Mesendoderm (in vitro differentiated cells): ENCODE results near the gene SMKR1.

Experiments
- DNase-seq: peaks from one replicate; pipeline ENCODE4 v3.0.0; 2013
- H2AK5ac ChIP-seq: 2 replicates; pipeline ENCODE4 v1.6.1; 2013; ENCODE audit warnings: low read length, inconsistent platforms
- H2BK120ac ChIP-seq: 2 replicates; pipeline ENCODE4 v1.6.1; 2013; ENCODE audit warnings: low read depth, mild to moderate bottlenecking, low read length, moderate library complexity, mixed read lengths
- H2BK15ac ChIP-seq: replicated peaks from 2 replicates; pipeline ENCODE4 v1.6.1; 2013; ENCODE audit warnings: low read depth, mild to moderate bottlenecking, moderate library complexity
- H2BK5ac ChIP-seq: 2 replicates; pipeline ENCODE4 v1.6.1; 2013; ENCODE audit warnings: low read length, inconsistent platforms
- H3K18ac ChIP-seq: 2 replicates; pipeline ENCODE4 v1.6.1; 2013; ENCODE audit warnings: mild to moderate bottlenecking, low read length, mixed read lengths
- H3K23ac ChIP-seq: one replicate; pipeline ENCODE4 v1.6.1; 2013; ENCODE audit warnings: low read length
- H3K27ac ChIP-seq: 2 replicates; pipeline ENCODE4 v1.5.1; 2013; ENCODE audit warnings: low read depth, mild to moderate bottlenecking, inconsistent platforms, low read length, moderate library complexity
- H3K27me3 ChIP-seq: 2 replicates; pipeline ENCODE4 v1.6.1; 2013; ENCODE audit warnings: low read length, control low read depth, mild to moderate bottlenecking, inconsistent platforms; ENCODE audit not compliant: insufficient read depth, poor library complexity
- H3K36me3 ChIP-seq: 2 replicates; pipeline ENCODE4 v1.6.1; 2013; ENCODE audit warnings: low read length, inconsistent platforms; ENCODE audit not compliant: control insufficient read depth, insufficient read depth
- H3K4ac ChIP-seq: one replicate; pipeline ENCODE4 v1.6.1; 2013; ENCODE audit warnings: low read depth, mild to moderate bottlenecking, low read length, moderate library complexity
- H3K4me1 ChIP-seq: 2 replicates; pipeline ENCODE4 v1.6.1; 2013; ENCODE audit warnings: low read depth, low read length, inconsistent platforms; ENCODE audit not compliant: control insufficient read depth
- H3K4me2 ChIP-seq: 2 replicates; pipeline ENCODE4 v1.6.1; 2013; ENCODE audit warnings: low read length
- H3K4me3 ChIP-seq: 2 replicates; pipeline ENCODE4 v1.5.1; 2013; ENCODE audit warnings: mild to moderate bottlenecking, low read length
- H3K56ac ChIP-seq: one replicate; pipeline ENCODE4 v1.6.1; 2013; ENCODE audit warnings: low read length
- H3K79me1 ChIP-seq: 2 replicates; pipeline ENCODE4 v1.6.1; 2013; ENCODE audit warnings: low read length, inconsistent platforms
- H3K79me2 ChIP-seq: 2 replicates; pipeline ENCODE4 v1.6.1; 2013; ENCODE audit warnings: mild to moderate bottlenecking, low read length; ENCODE audit not compliant: control insufficient read depth, insufficient read depth
- H3K9ac ChIP-seq: 2 replicates; pipeline ENCODE4 v1.6.1; 2013; ENCODE audit warnings: low read length, inconsistent platforms
- H4K5ac ChIP-seq: one replicate; pipeline ENCODE4 v1.6.1; 2013; ENCODE audit warnings: low read length
- H4K8ac ChIP-seq: one replicate; pipeline ENCODE4 v1.6.1; 2013; ENCODE audit warnings: low read depth, mild to moderate bottlenecking, control low read depth, low read length, moderate library complexity
- WGBS: extraction: QIAGEN DNeasy Blood & Tissue Kit; methylation state at CpG from one replicate; pipeline ENCODE4 v1.1.7; 2013; ENCODE audit warnings: low lambda C conversion rate, missing lambda C conversion rate; ENCODE audit not compliant: insufficient coverage; ENCODE audit errors: extremely low coverage; 5-methylcytosine and 5-hydroxymethylcytosine counted together

SMKR1 gene

GRCh38 chr7:129535896-129536295 is 33.6 kb downstream of the SMKR1 start:
- H4K8ac ChIP-seq: no peak overlapping the region
- H3K36me3 ChIP-seq: no peaks in the 10 kb centered on the region
- H3K79me1 ChIP-seq: no peaks in the 10 kb centered on the region
- H4K5ac ChIP-seq: no peak overlapping the region
- H2BK5ac ChIP-seq: no peak overlapping the region
- no peaks in the 10 kb centered on the region for H3K27me3 ChIP-seq
- H3K18ac ChIP-seq: no peak overlapping the region
- peaks cover 8% of the 10 kb centered on the region for H3K4me1 ChIP-seq
- no peak overlapping the region for H2BK120ac ChIP-seq
- H3K4me3 ChIP-seq: no peak overlapping the region
- no peak overlapping the region for H2BK15ac ChIP-seq
- DNase-seq: no peak
- H3K56ac ChIP-seq: peak overlapping the region; percentile 34
- H3K79me2 ChIP-seq: no peaks in the 10 kb centered on the region
- no CpG with 5 or more reads among the region's 5 CpGs for WGBS
- no peak overlapping the region for H3K27ac ChIP-seq
- no peak overlapping the region for H2AK5ac ChIP-seq
- no peak overlapping the region for H3K9ac ChIP-seq
- H3K4me2 ChIP-seq: no peak overlapping the region
- no peak overlapping the region for H3K23ac ChIP-seq
- no peak overlapping the region for H3K4ac ChIP-seq

- no peak overlapping the region for H2BK15ac ChIP-seq
- H3K4ac ChIP-seq: no peak overlapping the region
- H3K4me1 ChIP-seq: peaks cover 8% of the 10 kb centered on the region
- H3K4me2 ChIP-seq: no peak overlapping the region
- no peaks in the 10 kb centered on the region for H3K79me2 ChIP-seq
- H4K8ac ChIP-seq: no peak overlapping the region
- peak; percentile 36 for DNase-seq
- H2BK5ac ChIP-seq: no peak overlapping the region
- H3K56ac ChIP-seq: peak overlapping the region; percentile 34
- no peak overlapping the region for H3K18ac ChIP-seq
- WGBS: no CpG with 5 or more reads among the region's 9 CpGs
- H3K4me3 ChIP-seq: no peak overlapping the region
- H3K23ac ChIP-seq: no peak overlapping the region
- H4K5ac ChIP-seq: no peak overlapping the region
- no peak overlapping the region for H3K9ac ChIP-seq
- no peaks in the 10 kb centered on the region for H3K27me3 ChIP-seq
- no peak overlapping the region for H3K27ac ChIP-seq
- H3K79me1 ChIP-seq: no peaks in the 10 kb centered on the region
- H2AK5ac ChIP-seq: no peak overlapping the region
- H3K36me3 ChIP-seq: no peaks in the 10 kb centered on the region
- no peak overlapping the region for H2BK120ac ChIP-seq
Measured at GRCh38 chr7:129536323-129536722, 34.0 kb downstream of the SMKR1 start.

- Histone ChIP-seq H3K27ac (no peak overlapping the region), H3K36me3 (no peaks in the 10 kb centered on the region), H3K27me3 (no peaks in the 10 kb centered on the region), H2BK5ac (no peak overlapping the region), H3K23ac (no peak overlapping the region), H3K56ac (no peak overlapping the region), H2BK15ac (no peak overlapping the region), H3K4me3 (no peak overlapping the region), H4K5ac (no peak overlapping the region), H3K79me1 (no peaks in the 10 kb centered on the region), H3K4me1 (no peaks in the 10 kb centered on the region), H3K4ac (no peak overlapping the region), H3K9ac (no peak overlapping the region), H2BK120ac (no peak overlapping the region), H3K79me2 (no peaks in the 10 kb centered on the region), H2AK5ac (no peak overlapping the region), H3K18ac (no peak overlapping the region), H4K8ac (no peak overlapping the region), H3K4me2 (no peak overlapping the region)
- DNase-seq: no peak
Measured at GRCh38 chr7:129538790-129539189, 36.5 kb downstream of the SMKR1 start.

- Histone ChIP-seq H4K8ac (no peak overlapping the region), H2BK5ac (no peak overlapping the region), H3K79me1 (no peaks in the 10 kb centered on the region), H2AK5ac (no peak overlapping the region), H4K5ac (no peak overlapping the region), H3K18ac (no peak overlapping the region), H3K4me2 (no peak overlapping the region), H3K4me3 (no peak overlapping the region), H3K27ac (no peak overlapping the region), H3K9ac (no peak overlapping the region), H3K79me2 (no peaks in the 10 kb centered on the region), H3K4me1 (no peaks in the 10 kb centered on the region), H3K56ac (no peak overlapping the region), H3K36me3 (no peaks in the 10 kb centered on the region), H3K23ac (no peak overlapping the region), H3K27me3 (no peaks in the 10 kb centered on the region), H2BK120ac (no peak overlapping the region), H2BK15ac (no peak overlapping the region), H3K4ac (no peak overlapping the region)
- WGBS: no CpG with 5 or more reads among the region's 10 CpGs
- DNase-seq: peak; percentile 61
Measured at GRCh38 chr7:129540340-129540739, 38.0 kb downstream of the SMKR1 start.

DNA sequence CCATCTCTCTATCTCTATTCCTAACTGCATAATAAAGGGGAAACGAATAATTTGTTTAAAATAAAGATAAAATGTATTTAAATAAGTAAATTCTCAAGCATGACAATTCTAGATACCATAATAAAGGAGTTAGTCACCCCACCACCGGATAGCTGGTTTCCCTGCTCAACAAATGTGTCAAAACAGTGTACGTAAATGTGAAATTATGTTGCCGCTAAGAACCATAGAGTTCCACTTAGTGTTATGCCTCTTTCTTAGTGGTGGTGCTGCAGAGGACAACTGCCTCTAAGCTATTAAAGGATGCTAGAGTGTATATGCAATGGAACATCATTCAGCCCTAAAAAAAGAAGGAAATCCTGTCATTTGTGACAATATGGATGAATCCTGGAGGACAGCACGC is 42.4 kb downstream of the SMKR1 start:
- H3K27ac ChIP-seq: no peak overlapping the region
- H3K4me1 ChIP-seq: no peaks in the 10 kb centered on the region
- H3K79me1 ChIP-seq: no peaks in the 10 kb centered on the region
- no peak overlapping the region for H3K23ac ChIP-seq
- no peaks in the 10 kb centered on the region for H3K36me3 ChIP-seq
- no CpG with 5 or more reads among the region's 5 CpGs for WGBS
- DNase-seq: no peak
- H3K27me3 ChIP-seq: no peaks in the 10 kb centered on the region
- H3K56ac ChIP-seq: no peak overlapping the region
- no peak overlapping the region for H4K8ac ChIP-seq
- no peak overlapping the region for H4K5ac ChIP-seq
- no peak overlapping the region for H2AK5ac ChIP-seq
- no peak overlapping the region for H2BK15ac ChIP-seq
- H3K4me2 ChIP-seq: no peak overlapping the region
- no peak overlapping the region for H2BK5ac ChIP-seq
- no peaks in the 10 kb centered on the region for H3K79me2 ChIP-seq
- H3K18ac ChIP-seq: no peak overlapping the region
- H3K4me3 ChIP-seq: no peak overlapping the region
- no peak overlapping the region for H3K4ac ChIP-seq
- H2BK120ac ChIP-seq: no peak overlapping the region
- no peak overlapping the region for H3K9ac ChIP-seq

DNA sequence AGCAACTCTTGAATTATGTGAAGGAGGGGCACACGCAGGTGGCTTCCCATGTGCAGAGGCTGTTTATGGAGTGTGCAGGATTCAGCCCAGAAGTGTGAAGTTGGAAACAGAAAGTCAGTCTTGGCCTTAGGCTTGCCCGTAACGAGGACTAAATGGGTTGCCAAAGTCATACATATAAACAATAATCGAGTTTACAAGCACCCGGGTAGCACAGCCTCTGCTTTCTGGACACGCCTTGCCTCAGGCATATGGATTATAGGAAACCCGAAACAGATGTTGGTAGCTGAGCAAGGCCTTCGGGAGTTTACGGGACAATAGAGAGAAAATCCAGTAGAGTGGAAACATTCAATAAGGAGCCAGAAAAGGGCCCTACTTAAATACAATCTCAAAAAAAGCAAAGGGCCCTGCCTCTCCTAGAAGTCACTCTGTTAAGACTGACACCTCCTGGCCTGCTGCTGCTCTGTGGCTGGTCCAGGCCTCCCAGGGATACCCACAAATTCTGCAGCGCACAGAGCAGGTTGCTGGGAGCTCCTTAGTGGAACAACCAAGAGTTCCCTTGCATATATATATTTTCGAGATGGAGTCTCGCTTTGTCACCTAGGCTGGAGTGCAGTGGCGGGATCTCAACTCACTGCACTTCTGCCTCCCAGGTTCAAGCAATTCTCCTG is 48.5 kb downstream of the SMKR1 start:
- DNase-seq: no peak
- no peak overlapping the region for H3K27ac ChIP-seq
- no peak overlapping the region for H2BK120ac ChIP-seq
- no peaks in the 10 kb centered on the region for H3K79me1 ChIP-seq
- no peaks in the 10 kb centered on the region for H3K79me2 ChIP-seq
- H3K36me3 ChIP-seq: no peaks in the 10 kb centered on the region
- H4K5ac ChIP-seq: no peak overlapping the region
- no peak overlapping the region for H2BK5ac ChIP-seq
- no peak overlapping the region for H3K18ac ChIP-seq
- no peak overlapping the region for H3K4me3 ChIP-seq
- H2AK5ac ChIP-seq: no peak overlapping the region
- no peak overlapping the region for H3K4ac ChIP-seq
- H4K8ac ChIP-seq: no peak overlapping the region
- H3K56ac ChIP-seq: no peak overlapping the region
- H3K4me1 ChIP-seq: no peaks in the 10 kb centered on the region
- H3K9ac ChIP-seq: no peak overlapping the region
- no peak overlapping the region for H3K23ac ChIP-seq
- H3K27me3 ChIP-seq: no peaks in the 10 kb centered on the region
- no CpG with 5 or more reads among the region's 13 CpGs for WGBS
- no peak overlapping the region for H3K4me2 ChIP-seq
- H2BK15ac ChIP-seq: no peak overlapping the region
